Measurements from ENCODE around the gene CNKSR3.

CNKSR3 gene

DNA sequence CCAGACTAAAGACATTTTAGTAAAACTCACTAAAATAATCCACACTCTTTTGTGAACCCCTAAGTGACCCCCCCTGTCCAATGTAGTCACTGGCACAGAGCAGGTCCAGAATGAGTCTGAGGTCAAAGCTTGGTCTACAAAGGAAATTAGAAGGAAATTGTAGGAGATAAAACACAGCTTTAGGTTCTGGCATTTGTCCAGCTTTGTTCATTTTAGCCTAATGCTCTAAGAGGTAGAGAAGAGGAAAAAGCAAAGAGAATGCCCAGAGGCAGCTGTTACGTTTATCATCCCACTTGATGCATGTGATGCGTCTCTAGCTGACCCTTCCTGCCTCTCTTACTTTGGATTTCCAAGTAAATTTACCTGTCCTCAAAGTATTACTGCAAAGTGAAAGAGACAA is 62.5 kb downstream of the CNKSR3 start:
- no peak overlapping the region for H3K4me3 ChIP-seq (replicated peaks in 1 of 2; ENCODE audit: low read depth in 2 of 2, low read length in 2 of 2)
- DNase-seq (ENCODE audit: low read depth in 2 of 2) = peak; percentile 47 to 78
- TF ChIP-seq, protein P1, sequence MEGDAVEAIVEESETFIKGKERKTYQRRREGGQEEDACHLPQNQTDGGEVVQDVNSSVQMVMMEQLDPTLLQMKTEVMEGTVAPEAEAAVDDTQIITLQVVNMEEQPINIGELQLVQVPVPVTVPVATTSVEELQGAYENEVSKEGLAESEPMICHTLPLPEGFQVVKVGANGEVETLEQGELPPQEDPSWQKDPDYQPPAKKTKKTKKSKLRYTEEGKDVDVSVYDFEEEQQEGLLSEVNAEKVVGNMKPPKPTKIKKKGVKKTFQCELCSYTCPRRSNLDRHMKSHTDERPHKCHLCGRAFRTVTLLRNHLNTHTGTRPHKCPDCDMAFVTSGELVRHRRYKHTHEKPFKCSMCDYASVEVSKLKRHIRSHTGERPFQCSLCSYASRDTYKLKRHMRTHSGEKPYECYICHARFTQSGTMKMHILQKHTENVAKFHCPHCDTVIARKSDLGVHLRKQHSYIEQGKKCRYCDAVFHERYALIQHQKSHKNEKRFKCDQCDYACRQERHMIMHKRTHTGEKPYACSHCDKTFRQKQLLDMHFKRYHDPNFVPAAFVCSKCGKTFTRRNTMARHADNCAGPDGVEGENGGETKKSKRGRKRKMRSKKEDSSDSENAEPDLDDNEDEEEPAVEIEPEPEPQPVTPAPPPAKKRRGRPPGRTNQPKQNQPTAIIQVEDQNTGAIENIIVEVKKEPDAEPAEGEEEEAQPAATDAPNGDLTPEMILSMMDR (IDR thresholded peaks at IDR 0.05; ENCODE audit: low read depth, low read length) = no peak

DNA sequence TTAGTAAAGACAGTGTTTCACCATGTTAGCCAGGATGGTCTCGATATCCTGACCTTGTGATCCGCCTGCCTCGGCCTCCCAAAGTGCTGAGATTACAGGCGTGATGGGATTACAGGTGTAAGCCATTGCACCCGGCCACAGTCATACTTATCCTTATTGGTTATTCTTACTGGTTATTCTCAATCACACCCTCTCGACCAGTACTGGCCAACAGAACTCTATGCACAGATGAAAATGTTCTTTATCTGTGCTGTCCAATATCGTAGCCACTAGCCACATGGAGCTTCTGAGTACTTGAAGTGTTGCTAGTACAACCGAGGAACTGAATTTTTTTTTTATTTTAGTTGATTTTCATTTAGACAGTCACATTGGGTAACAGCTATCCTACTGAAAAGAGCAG is 63.5 kb downstream of the CNKSR3 start:
- no peak overlapping the region for H3K4me3 ChIP-seq (replicated peaks in 1 of 2; ENCODE audit: low read depth in 2 of 2, low read length in 2 of 2)
- DNase-seq (ENCODE audit: low read depth in 2 of 2) = no peak
- TF ChIP-seq, protein P1 (IDR thresholded peaks at IDR 0.05; ENCODE audit: low read depth, low read length) = no peak

DNA sequence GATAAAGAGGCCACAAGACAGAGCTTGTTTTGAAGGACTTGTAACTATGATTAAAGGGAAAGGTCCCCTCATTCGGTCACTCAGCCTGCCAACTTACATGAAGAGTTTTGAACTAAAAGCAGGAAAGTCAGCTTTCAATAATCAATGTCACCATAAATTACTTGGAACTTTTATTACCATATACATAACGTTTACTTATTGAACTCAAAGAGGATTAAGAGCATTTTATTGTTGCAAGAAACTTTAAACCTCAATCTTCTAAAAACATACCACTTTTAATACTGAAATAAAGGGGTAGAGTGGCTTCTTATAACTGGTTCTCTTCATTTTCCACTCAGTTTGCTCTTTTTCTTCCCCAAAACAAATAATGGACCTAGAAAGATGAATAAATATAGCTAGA is 65.1 kb downstream of the CNKSR3 start:
- no peak overlapping the region for H3K4me3 ChIP-seq (replicated peaks in 1 of 2; ENCODE audit: low read depth in 2 of 2, low read length in 2 of 2)
- TF ChIP-seq, protein P1 (IDR thresholded peaks at IDR 0.05; ENCODE audit: low read depth, low read length) = no peak
- DNase-seq (ENCODE audit: low read depth in 2 of 2) = no peak

DNA sequence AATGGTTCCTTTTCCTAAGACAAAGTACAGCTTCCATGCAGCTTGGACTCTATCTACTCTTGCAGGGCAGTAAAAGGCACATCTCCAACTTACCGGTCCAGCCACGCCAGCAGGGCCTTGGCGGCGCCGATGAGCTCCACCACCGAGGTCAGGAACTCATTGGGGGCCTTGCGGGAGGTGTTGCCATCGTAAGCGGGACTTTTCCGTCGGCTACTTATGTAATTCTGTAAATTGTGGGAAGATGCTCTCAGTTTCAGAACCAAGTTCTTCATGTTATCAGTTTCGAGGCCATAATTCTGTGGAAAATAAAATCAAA is 68.5 kb downstream of the CNKSR3 start:
- no peak for DNase-seq (ENCODE audit: low read depth in 2 of 2)
- TF ChIP-seq, protein P1 (IDR thresholded peaks at IDR 0.05; ENCODE audit: low read depth, low read length) = no peak

DNA sequence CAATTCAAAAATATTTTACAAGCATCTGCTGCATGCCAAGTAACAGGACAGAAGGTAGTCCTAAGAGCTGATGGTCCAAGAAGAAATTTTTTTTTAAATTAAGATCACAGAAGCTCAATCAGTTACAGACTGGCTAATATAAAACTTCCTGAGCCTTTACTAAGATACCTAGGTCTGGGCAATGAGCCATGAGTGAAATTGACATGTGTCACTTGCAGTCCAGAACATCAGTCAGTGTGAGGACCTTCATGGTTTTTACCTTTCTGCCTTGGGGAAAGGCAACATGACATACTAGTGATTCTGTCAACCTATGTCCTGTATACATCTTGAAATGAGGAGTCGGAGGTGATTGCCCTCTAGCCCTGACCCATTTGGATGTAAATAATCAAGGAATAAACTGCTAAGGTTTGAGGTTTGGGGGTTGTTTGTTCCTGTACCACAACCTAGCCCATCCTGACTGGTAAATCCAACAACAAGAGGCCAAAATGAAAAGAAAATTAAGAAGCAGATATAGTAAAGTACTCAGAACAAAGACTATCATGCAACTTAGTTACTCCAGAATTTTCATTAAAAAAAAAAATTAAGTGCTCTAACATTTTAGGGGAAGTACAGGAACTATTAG is 70.0 kb downstream of the CNKSR3 start:
- DNase-seq (ENCODE audit: low read depth in 2 of 2) = no peak
- no peak overlapping the region for H3K4me3 ChIP-seq (replicated peaks in 1 of 2; ENCODE audit: low read depth in 2 of 2, low read length in 2 of 2)
- TF ChIP-seq, protein P1 (IDR thresholded peaks at IDR 0.05; ENCODE audit: low read depth, low read length) = no peak

More for the DNA sequence above, 68.5 kb downstream of the CNKSR3 start:
- no peak overlapping the region for H3K4me3 ChIP-seq (replicated peaks in 1 of 2; ENCODE audit: low read depth in 2 of 2, low read length in 2 of 2)

DNA sequence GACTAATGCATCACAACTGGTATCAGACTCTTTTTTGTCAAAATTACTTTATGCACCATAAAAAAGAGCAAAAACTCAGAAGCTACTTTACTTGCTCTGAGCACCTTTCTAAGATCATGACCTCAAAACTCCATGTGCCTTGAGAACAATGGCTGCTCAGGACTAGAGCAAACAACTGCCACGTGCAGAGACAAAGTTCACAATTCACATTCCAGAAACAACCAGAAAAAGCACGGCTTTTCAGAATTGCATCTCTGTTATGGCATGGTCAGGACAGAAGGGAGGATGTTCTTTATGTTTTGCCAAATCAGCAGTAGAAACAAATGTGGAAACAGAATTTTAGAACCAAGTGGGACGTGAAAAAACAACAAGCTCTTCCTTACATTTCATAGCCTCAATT is 70.5 kb downstream of the CNKSR3 start:
- TF ChIP-seq, protein P1 (IDR thresholded peaks at IDR 0.05; ENCODE audit: low read depth, low read length) = no peak
- H3K4me3 ChIP-seq (replicated peaks in 1 of 2; ENCODE audit: low read depth in 2 of 2, low read length in 2 of 2) = no peak overlapping the region
- DNase-seq (ENCODE audit: low read depth in 2 of 2) = no peak

DNA sequence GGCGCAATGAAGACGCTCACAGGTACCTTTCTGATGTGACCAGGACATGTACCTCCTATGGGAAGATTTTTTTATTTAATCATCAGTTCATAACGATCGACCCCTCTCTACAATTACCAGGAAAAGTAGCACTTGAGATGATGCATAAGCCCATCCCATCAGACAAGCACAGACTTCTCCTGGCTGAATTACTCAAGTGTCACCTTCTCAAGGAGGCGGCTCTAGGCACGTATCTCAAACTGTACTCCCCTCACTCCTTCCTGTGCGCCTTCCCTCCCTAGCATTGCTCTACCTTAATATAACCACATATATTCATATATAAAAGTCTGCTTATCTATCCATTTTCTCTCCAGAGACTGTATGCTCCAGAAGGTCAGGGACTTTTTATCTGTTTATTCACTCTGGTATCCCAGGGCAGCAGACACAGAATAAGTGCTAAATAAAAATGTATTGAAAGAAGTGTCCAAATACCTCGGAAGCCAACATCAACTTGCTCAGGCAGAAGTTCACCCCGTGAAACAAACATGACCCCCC is 71.5 kb downstream of the CNKSR3 start:
- DNase-seq (ENCODE audit: low read depth in 2 of 2) = no peak
- H3K4me3 ChIP-seq (replicated peaks in 1 of 2; ENCODE audit: low read depth in 2 of 2, low read length in 2 of 2) = no peak overlapping the region
- TF ChIP-seq, protein P1 (IDR thresholded peaks at IDR 0.05; ENCODE audit: low read depth, low read length) = no peak
